ENCODE data around the gene TCTN3. TPM values are rescaled to one million over a fixed set of nuclear protein-coding genes. Genes with fewer than 3 reads are reported as not detected.

Gene TCTN3
- total and polyA plus RNA-seq, 10 of the 15 experiments (the other 5 are each of a cell fraction or from before 2014, with no cell fraction given): 20.0 to 48.7 (median 29.1) TPM

- FAIRE-seq (no peak), DNase-seq (ENCODE audit: low read depth, low spot score) (no peak), ATAC-seq (no peak)
- Histone ChIP-seq H3K36me3 (ENCODE audit: control insufficient read depth in 2 of 2, insufficient read depth in 2 of 2, low read length in 1 of 2) (peaks cover 0 to 1% of the 10 kb centered on the region in 2 experiments; a peak in 2 of 4 replicates), H3K4me3 (no peak overlapping the region), H3K27ac (ENCODE audit: control insufficient read depth, insufficient read depth) (no peak overlapping the region), H3K4me2 (ENCODE audit: control insufficient read depth, insufficient read depth) (no peak overlapping the region), H3K79me2 (ENCODE audit: control insufficient read depth, insufficient read depth, low read length) (peaks cover 15% of the 10 kb centered on the region), H3K9me3 (replicated peaks; ENCODE audit: control insufficient read depth, insufficient read depth, low read length) (no peaks in the 10 kb centered on the region), H3K9ac (ENCODE audit: control insufficient read depth, insufficient read depth, low read length) (no peak overlapping the region), H4K20me1 (ENCODE audit: control insufficient read depth, insufficient read depth) (no peaks in the 10 kb centered on the region), H3K4me1 (ENCODE audit: control insufficient read depth, insufficient read depth, low read length) (peaks cover 3% of the 10 kb centered on the region; the same call in 1 of the 2 replicates), H2AFZ (ENCODE audit: control insufficient read depth, low read depth, low read length) (no peak overlapping the region), H3K27me3 (replicated peaks in 1 of 2; ENCODE audit: control insufficient read depth in 2 of 2, insufficient read depth in 2 of 2, low read length in 1 of 2) (no peaks in the 10 kb centered on the region)
- POLR2A ChIA-PET: interaction anchor here (0.6 to 1.1 kb wide), 3 partner anchors 9 to 320 kb away, joined by 3 to 4 read pairs (median 3); no protein-coding TSS in a partner anchor
- BruUV-seq (replicated peaks): no TSS peak
- in situ Hi-C loops (cut with MboI) (no loop called here), intact Hi-C loops (cut with micrococcal nuclease; ENCODE audit: unreplicated experiment) (no loop called here)
- SMC1A ChIA-PET (ENCODE audit: uncharacterized antibody, unreplicated experiment): interaction anchor here (0.8 to 2.1 kb wide), 2 partner anchors 8 to 24 kb away, joined by 3 to 5 read pairs; no protein-coding TSS in a partner anchor
- RAD21 ChIA-PET (ENCODE audit: unreplicated experiment): no interaction called here
- CTCF ChIA-PET: no interaction called here
- TF ChIP-seq RELA (IDR thresholded peaks at IDR 0.05; ENCODE audit: borderline replicate concordance, partially characterized antibody): no peak
- TF ChIP-seq KAT2A (conservative IDR thresholded peaks at IDR 0.05; ENCODE audit: control insufficient read depth, low read depth, low read length): no peak
- TF ChIP-seq HCFC1 (IDR thresholded peaks at IDR 0.05; ENCODE audit: low read length): no peak
- TF ChIP-seq NR2C1 (IDR thresholded peaks at IDR 0.05): no peak
- no peak for TF ChIP-seq CHD4 (IDR thresholded peaks at IDR 0.05)
- TF ChIP-seq BCL11A (IDR thresholded peaks at IDR 0.05; ENCODE audit: low read depth, low read length): no peak
- no peak for TF ChIP-seq YY1 (IDR thresholded peaks at IDR 0.05; ENCODE audit: low read depth, low read length)
- no peak for TF ChIP-seq ZNF24 (IDR thresholded peaks at IDR 0.05)
- no peak for TF ChIP-seq MTA3 (IDR thresholded peaks at IDR 0.05; ENCODE audit: borderline replicate concordance, low read length)
- no peak for TF ChIP-seq BACH1 (IDR thresholded peaks at IDR 0.05; ENCODE audit: borderline replicate concordance)
- TF ChIP-seq WRNIP1 (IDR thresholded peaks at IDR 0.05; ENCODE audit: borderline replicate concordance, low read depth, low read length): no peak
- no peak for TF ChIP-seq ZNF622 (IDR thresholded peaks at IDR 0.05)
Measured at GRCh38 chr10:95660283-95660682, 33.4 kb downstream of the TCTN3 start.

All from GM12878 (cell line).